ENCODE data around the gene SLC25A23.
"Not testable (repeated sequence)": the region's sequence is repeated elsewhere in the genome, so short reads cannot be mapped to it uniquely, and the experiment has no call there.

SLC25A23 gene

GRCh38 chr19:6459262-6460098 is at the start of gene SLC25A23:
Gene SLC25A23, minus strand, starts transcription at chr19:6459792. Its CDS starts 164 bp downstream, at chr19:6459628.
- in situ Hi-C loops (cut with MboI; ENCODE audit: low sequenced_read_pairs) = no loop called here

GRCh38 chr19:6508028-6508771 is 48.6 kb upstream of the SLC25A23 start:
- in situ Hi-C loops (cut with MboI; ENCODE audit: low sequenced_read_pairs) = not testable (repeated sequence)

GRCh38 chr19:6503407-6504201 is 44.0 kb upstream of the SLC25A23 start:
- in situ Hi-C loops (cut with MboI; ENCODE audit: low sequenced_read_pairs) = no loop called here

GRCh38 chr19:6501740-6502648 is 42.4 kb upstream of the SLC25A23 start, which contains the start of gene TUBB4A:
Gene TUBB4A, minus strand, starts transcription at chr19:6502309. Its CDS starts 97 bp downstream, at chr19:6502212.
- in situ Hi-C loops (cut with MboI; ENCODE audit: low sequenced_read_pairs) = no loop called here

- in situ Hi-C loops (cut with MboI; ENCODE audit: low sequenced_read_pairs) = no loop called here
Measured at GRCh38 chr19:6500837-6501739, 41.5 kb upstream of the SLC25A23 start.

- in situ Hi-C loops (cut with MboI; ENCODE audit: low sequenced_read_pairs) = no loop called here
Measured at GRCh38 chr19:6499052-6499790, 39.6 kb upstream of the SLC25A23 start.

- in situ Hi-C loops (cut with MboI; ENCODE audit: low sequenced_read_pairs) = no loop called here
Measured at GRCh38 chr19:6498294-6499036, 38.9 kb upstream of the SLC25A23 start.

GRCh38 chr19:6495947-6496346 is 36.4 kb upstream of the SLC25A23 start:
- in situ Hi-C loops (cut with MboI; ENCODE audit: low sequenced_read_pairs) = no loop called here

GRCh38 chr19:6494438-6495036 is 34.9 kb upstream of the SLC25A23 start:
- in situ Hi-C loops (cut with MboI; ENCODE audit: low sequenced_read_pairs) = no loop called here

- in situ Hi-C loops (cut with MboI; ENCODE audit: low sequenced_read_pairs) = no loop called here
Measured at GRCh38 chr19:6491802-6492592, 32.4 kb upstream of the SLC25A23 start.

- in situ Hi-C loops (cut with MboI; ENCODE audit: low sequenced_read_pairs) = no loop called here
Measured at GRCh38 chr19:6490134-6490533, 30.5 kb upstream of the SLC25A23 start.

GRCh38 chr19:6489278-6490061 is 29.9 kb upstream of the SLC25A23 start:
- in situ Hi-C loops (cut with MboI; ENCODE audit: low sequenced_read_pairs) = no loop called here

GRCh38 chr19:6484831-6485230 is 25.2 kb upstream of the SLC25A23 start:
- in situ Hi-C loops (cut with MboI; ENCODE audit: low sequenced_read_pairs) = no loop called here

GRCh38 chr19:6484230-6484629 is 24.6 kb upstream of the SLC25A23 start:
- in situ Hi-C loops (cut with MboI; ENCODE audit: low sequenced_read_pairs) = no loop called here

- in situ Hi-C loops (cut with MboI; ENCODE audit: low sequenced_read_pairs) = no loop called here
Measured at GRCh38 chr19:6483235-6483634, 23.6 kb upstream of the SLC25A23 start.

GRCh38 chr19:6482343-6482686 is 22.7 kb upstream of the SLC25A23 start:
- in situ Hi-C loops (cut with MboI; ENCODE audit: low sequenced_read_pairs) = no loop called here

Data from hTERT RPE-1 (cell line).